HepG2 (cell line): Measurements from ENCODE around the gene CLCA4. TPM values are rescaled to one million over a fixed set of nuclear protein-coding genes. Genes with fewer than 3 reads are reported as not detected.

ENCODE experiments used
- ATAC-seq: fragments of 200-7000 bp; cut with Tn5 transposase; 3 replicates; pipeline ENCODE4 v1.9.1; 2020; ENCODE audit warnings: mild to moderate bottlenecking, moderate library complexity
- BruUV-seq: library from RNA; stranded (reverse); fragments of 400-500 nt; replicated peaks from 2 replicates; lab custom pipeline; 2021; lab: Mats Ljungman, UMichigan
- CTCF ChIA-PET: fragments of 300-600 bp; formaldehyde crosslinking; extraction: SDS; loops from one replicate; lab custom pipeline; 2021; ENCODE audit warnings: low total read pairs, inconsistent platforms, low intra/inter-chr PET ratio; lab: Yijun Ruan, JAX
- POLR2A ChIA-PET: fragments of 350-600 bp; sonication (Branson Sonifier 250); formaldehyde crosslinking; loops from one replicate; lab custom pipeline; 2020; ENCODE audit warnings: antibody characterized with exemption, inconsistent platforms; lab: Yijun Ruan, JAX
- DNase-seq: peaks from one replicate; pipeline ENCODE4 v3.0.0-alpha.2; 2015; ENCODE audit warnings: low spot score
- FAIRE-seq: peaks from 3 replicates; lab custom pipeline; 2011; peaks lifted over from hg19 to GRCh38; lab: Jason Lieb, UNC
- H2AFZ ChIP-seq: one replicate; pipeline ENCODE4 v1.6.1; 2011; ENCODE audit warnings: low read length, inconsistent platforms
- H3K27ac ChIP-seq: fragments of 300-600 bp; 3 replicates; pipeline ENCODE4 v1.8.0; 2011; ENCODE audit warnings: mixed run types, mild to moderate bottlenecking, mixed read lengths, low read length, inconsistent platforms; ENCODE audit not compliant: insufficient read depth; ENCODE audit errors: extremely low read length
- H3K27me3 ChIP-seq, 2 experiments: fragments of 200-600 bp in 1 of 2; 2 replicates in 1 of 2; 3 replicates in 1 of 2; pipeline versions ENCODE4 v1.6.0 to v1.8.0; 2011; ENCODE audit warnings: low read length in 2 of 2, mild to moderate bottlenecking in 2 of 2, moderate library complexity in 2 of 2, inconsistent platforms in 1 of 2; ENCODE audit not compliant: insufficient read depth in 2 of 2, control insufficient read depth in 1 of 2
- H3K36me3 ChIP-seq, 2 experiments: fragments of 200-600 bp in 1 of 2; replicated peaks in 1 of 2; 2 replicates in 1 of 2; 3 replicates in 1 of 2; pipeline versions ENCODE4 v1.5.1 to v1.8.0; 2011; ENCODE audit warnings: low read length in 2 of 2, inconsistent platforms in 1 of 2; ENCODE audit not compliant: insufficient read depth in 2 of 2, control insufficient read depth in 1 of 2
- H3K4me1 ChIP-seq: 2 replicates; pipeline ENCODE4 v1.5.1; 2012; ENCODE audit warnings: low read length, inconsistent platforms; ENCODE audit not compliant: insufficient read depth
- H3K4me2 ChIP-seq: 2 replicates; pipeline ENCODE4 v1.6.0; 2011; ENCODE audit warnings: low read depth, low read length, inconsistent platforms
- H3K4me3 ChIP-seq, 3 experiments: fragments of 200-600 bp in 1 of 3; sonication (generic), shearing (Covaris generic) in 1 of 3; replicated peaks in 1 of 3; 2 replicates each; pipeline ENCODE4 v1.5.1; 2011 to 2016; ENCODE audit warnings: low read length in 3 of 3, inconsistent platforms in 2 of 3, low read depth in 2 of 3, mild to moderate bottlenecking in 2 of 3, control low read depth in 1 of 3, mixed read lengths in 1 of 3; ENCODE audit not compliant: insufficient read depth in 1 of 3
- H3K79me2 ChIP-seq: one replicate; pipeline ENCODE4 v1.6.1; 2011; ENCODE audit warnings: low read length, inconsistent platforms; ENCODE audit not compliant: insufficient read depth
- H3K9ac ChIP-seq: 2 replicates; pipeline ENCODE4 v1.6.0; 2011; ENCODE audit warnings: mild to moderate bottlenecking, low read depth, low read length, inconsistent platforms; ENCODE audit not compliant: insufficient read depth
- H3K9me3 ChIP-seq: 2 replicates; pipeline ENCODE4 v1.5.1; 2012; ENCODE audit warnings: mild to moderate bottlenecking, low read length
- H4K20me1 ChIP-seq: 2 replicates; pipeline ENCODE4 v1.6.0; 2011; ENCODE audit warnings: inconsistent platforms, mild to moderate bottlenecking, low read length, moderate library complexity; ENCODE audit not compliant: insufficient read depth
- NFATC3 ChIP-seq: sonication (generic); formaldehyde crosslinking; IDR thresholded peaks from 2 replicates; pipeline ENCODE4 v1.5.1; 2020; ENCODE audit warnings: mild to moderate bottlenecking, missing genetic modification reagents
- PRMT3 ChIP-seq: sonication (generic); formaldehyde crosslinking; IDR thresholded peaks from 2 replicates; pipeline ENCODE4 v1.8.1; 2022; ENCODE audit warnings: low read depth, mild to moderate bottlenecking, moderate library complexity, missing genetic modification reagents, borderline replicate concordance
- SIN3B ChIP-seq: fragments of 150-350 bp; IDR thresholded peaks from 2 replicates; pipeline ENCODE4 v1.6.1; 2014; ENCODE audit warnings: low read length
- STAG1 ChIP-seq: sonication (generic); formaldehyde crosslinking; IDR thresholded peaks from 2 replicates; pipeline ENCODE4 v1.4.0; 2020; ENCODE audit warnings: missing genetic modification reagents
- ZFP90 ChIP-seq: sonication (generic); formaldehyde crosslinking; IDR thresholded peaks from 2 replicates; pipeline ENCODE4 v1.8.0; 2022; ENCODE audit warnings: missing genetic modification reagents, mild to moderate bottlenecking, inconsistent platforms, borderline replicate concordance
- WGBS: methylation state at CpG from one replicate; pipeline ENCODE4 v1.1.6; 2017; ENCODE audit warnings: low lambda C conversion rate; 5-methylcytosine and 5-hydroxymethylcytosine counted together
- in situ Hi-C: cut with HindIII; loops from 2 replicates; pipeline ENCODE4 v1.10.0; 2017; ENCODE audit warnings: low pct_unique_long_range_greater_than_20kb; ENCODE audit not compliant: extremely low pct_ligation_motif_present
- intact Hi-C: fragments of 100-400 bp; cut with micrococcal nuclease; formaldehyde crosslinking; loops from one replicate; pipeline ENCODE4 v1.10.0; 2022; ENCODE audit not compliant: unreplicated experiment
- polyA plus RNA-seq, 8 experiments: library from polyadenylated mRNA; depleted of rRNA in 3 of 8; stranded (reverse) in 7 of 8; unstranded in 1 of 8; fragments of >200 nt; fragmentation: Illumina TruSeq in 4 of 8; extraction: Trizol in 4 of 8; gene quantifications; 2 replicates each; pipeline versions ENCODE4 v1.2.1 to v1.2.3, GENCODE V29; 2011 to 2016; ENCODE audit warnings: low read depth in 4 of 8, missing spikeins in 1 of 8, mixed read lengths in 1 of 8; ENCODE audit not compliant: insufficient read depth in 1 of 8
- total RNA-seq, 5 experiments: library from RNA; depleted of rRNA; stranded (reverse); fragments of >200 nt; fragmentation: Illumina TruSeq; extraction: Trizol; gene quantifications; 2 replicates each; pipeline ENCODE4 v1.2.3, GENCODE V29; 2016; ENCODE audit warnings: low read depth in 1 of 5
- TF ChIP-seq, protein P1 (sequence below): sonication (generic); formaldehyde crosslinking; IDR thresholded peaks from 2 replicates; pipeline ENCODE4 v1.5.0; 2020; ENCODE audit warnings: mild to moderate bottlenecking, missing genetic modification reagents, moderate library complexity

CLCA4 gene
- total and polyA plus RNA-seq, 2 of the 13 experiments (the other 11 are each of a cell fraction or from before 2014, with no cell fraction given), result not detected

GRCh38 chr1:86507935-86508582, 38.8 kb upstream of the CLCA4 start:
- peak; percentile 68; the same call in 2 of the 3 replicates for ATAC-seq
- Histone ChIP-seq H3K9me3 (no peaks in the 10 kb centered on the region), H4K20me1 (no peaks in the 10 kb centered on the region), H3K27ac (no peak overlapping the region), H2AFZ (no peak overlapping the region), H3K4me2 (no peak overlapping the region), H3K9ac (no peak overlapping the region), H3K79me2 (no peaks in the 10 kb centered on the region), H3K27me3 (peaks cover 5 to 29% of the 10 kb centered on the region in 2 experiments; a peak in 4 of 5 replicates), H3K4me3 (no peak overlapping the region), H3K36me3 (no peaks in the 10 kb centered on the region), H3K4me1 (no peaks in the 10 kb centered on the region)
- WGBS, result 17% methylated on average over 9 of the region's 13 CpGs
- intact Hi-C loops (loop anchor here (10.0 kb wide), 1 partner anchor 457 kb away; no protein-coding TSS in a partner anchor), in situ Hi-C loops (loop anchor here (10.0 to 25.0 kb wide), 2 partner anchors 123 to 179 kb away; no protein-coding TSS in a partner anchor)
- DNase-seq, result no peak
- FAIRE-seq, result peak; percentile 94
- ChIA-PET CTCF (interaction anchor here (1.2 kb wide), 1 partner anchor 128 kb away, joined by 5 read pairs; no protein-coding TSS in a partner anchor), POLR2A (no interaction called here)
- no TSS peak for BruUV-seq
- TF ChIP-seq NFATC3 (CRISPR knock-in tag) (no peak), ZFP90 (CRISPR knock-in tag) (no peak), STAG1 (peak; percentile 19; the same call in 1 of the 2 replicates), PRMT3 (CRISPR knock-in tag) (no peak), SIN3B (no peak)
- TF ChIP-seq, protein P1, sequence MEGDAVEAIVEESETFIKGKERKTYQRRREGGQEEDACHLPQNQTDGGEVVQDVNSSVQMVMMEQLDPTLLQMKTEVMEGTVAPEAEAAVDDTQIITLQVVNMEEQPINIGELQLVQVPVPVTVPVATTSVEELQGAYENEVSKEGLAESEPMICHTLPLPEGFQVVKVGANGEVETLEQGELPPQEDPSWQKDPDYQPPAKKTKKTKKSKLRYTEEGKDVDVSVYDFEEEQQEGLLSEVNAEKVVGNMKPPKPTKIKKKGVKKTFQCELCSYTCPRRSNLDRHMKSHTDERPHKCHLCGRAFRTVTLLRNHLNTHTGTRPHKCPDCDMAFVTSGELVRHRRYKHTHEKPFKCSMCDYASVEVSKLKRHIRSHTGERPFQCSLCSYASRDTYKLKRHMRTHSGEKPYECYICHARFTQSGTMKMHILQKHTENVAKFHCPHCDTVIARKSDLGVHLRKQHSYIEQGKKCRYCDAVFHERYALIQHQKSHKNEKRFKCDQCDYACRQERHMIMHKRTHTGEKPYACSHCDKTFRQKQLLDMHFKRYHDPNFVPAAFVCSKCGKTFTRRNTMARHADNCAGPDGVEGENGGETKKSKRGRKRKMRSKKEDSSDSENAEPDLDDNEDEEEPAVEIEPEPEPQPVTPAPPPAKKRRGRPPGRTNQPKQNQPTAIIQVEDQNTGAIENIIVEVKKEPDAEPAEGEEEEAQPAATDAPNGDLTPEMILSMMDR, result peak; percentile 49
